NB4 (cell line): ENCODE measurements around the gene PUSL1.

Experiments
- DNase-seq: peaks from one replicate; pipeline ENCODE4 v3.0.0; 2010; ENCODE audit warnings: low read depth
- H3K4me3 ChIP-seq: one replicate; pipeline ENCODE4 v1.5.1; 2011; ENCODE audit warnings: mild to moderate bottlenecking, low read depth, low read length, moderate library complexity
- CTCF ChIP-seq: IDR thresholded peaks from one replicate; pipeline ENCODE4 v1.5.1; 2012; ENCODE audit warnings: low read depth, low read length
- MAX ChIP-seq: IDR thresholded peaks from 2 replicates; pipeline ENCODE4 v1.6.1; 2011; ENCODE audit warnings: low read depth, low read length
- MYC ChIP-seq: IDR thresholded peaks from 2 replicates; pipeline ENCODE4 v1.6.1; 2011; ENCODE audit warnings: low read depth, low read length
- POLR2A ChIP-seq: IDR thresholded peaks from 2 replicates; pipeline ENCODE4 v1.6.1; 2011; ENCODE audit warnings: mild to moderate bottlenecking; ENCODE audit not compliant: insufficient read length; ENCODE audit errors: extremely low read depth

PUSL1 gene

GRCh38 chr1:1300352-1300739, 8.1 kb upstream of the PUSL1 start:
- no peak overlapping the region for H3K4me3 ChIP-seq
- no peak for DNase-seq
- no peak for TF ChIP-seq CTCF
- no peak for TF ChIP-seq POLR2A
- TF ChIP-seq MAX, result no peak
- no peak for TF ChIP-seq MYC

GRCh38 chr1:1302006-1302430, 6.4 kb upstream of the PUSL1 start:
- no peak for DNase-seq
- no peak for TF ChIP-seq POLR2A
- peak; percentile 58 for TF ChIP-seq CTCF
- no peak overlapping the region for H3K4me3 ChIP-seq

- TF ChIP-seq POLR2A, result no peak
- TF ChIP-seq MAX, result no peak
- no peak for TF ChIP-seq CTCF
- TF ChIP-seq MYC, result no peak
- H3K4me3 ChIP-seq, result no peak overlapping the region
- DNase-seq, result no peak
Measured at GRCh38 chr1:1302951-1303509, 5.4 kb upstream of the PUSL1 start.

- DNase-seq, result no peak
- no peak for TF ChIP-seq CTCF
- no peak for TF ChIP-seq POLR2A
- no peak for TF ChIP-seq MYC
- TF ChIP-seq MAX, result no peak
- no peak overlapping the region for H3K4me3 ChIP-seq
Measured at GRCh38 chr1:1303736-1304135, 4.7 kb upstream of the PUSL1 start.

GRCh38 chr1:1304331-1305299, 3.8 kb upstream of the PUSL1 start:
- TF ChIP-seq POLR2A, result no peak
- peak; percentile 37 for DNase-seq

GRCh38 chr1:1305300-1306069, 2.9 kb upstream of the PUSL1 start:
- TF ChIP-seq MYC (no peak), CTCF (peak; percentile 24)
- DNase-seq, result peak; percentile 89
- peak overlapping the region; percentile 58 for H3K4me3 ChIP-seq

More at GRCh38 chr1:1304331-1305299, 3.8 kb upstream of the PUSL1 start:
- H3K4me3 ChIP-seq, result peak overlapping the region; percentile 32
